ENCODE data around the gene ID1. TPM values are rescaled to one million over a fixed set of nuclear protein-coding genes. Genes with fewer than 3 reads are reported as not detected.
A peak's percentile ranks its signal among the peaks of the same experiment; 100 is the strongest.

The ID1 gene
- total and polyA plus RNA-seq, 2 experiments from 2014 or later: 221 to 479 TPM

- Histone ChIP-seq H3K36me3 (ENCODE audit: insufficient read depth) (peaks cover 52% of the 10 kb centered on the region), H2AFZ (no peak overlapping the region), H3F3A (replicated peaks; ENCODE audit: low read depth) (peaks cover 85% of the 10 kb centered on the region), H3K9me2 (ENCODE audit: insufficient read depth) (no peaks in the 10 kb centered on the region), H4K20me1 (replicated peaks; ENCODE audit: insufficient read depth) (peaks cover 33% of the 10 kb centered on the region), H3K27me3 (ENCODE audit: insufficient read depth) (no peaks in the 10 kb centered on the region), H3K27ac (ENCODE audit: low read depth) (peak overlapping the region; percentile 18), H3K4me3 (no peak overlapping the region), H3K4me2 (no peak overlapping the region), H3K79me2 (replicated peaks; ENCODE audit: insufficient read depth) (no peaks in the 10 kb centered on the region), H3K4me1 (ENCODE audit: insufficient read depth) (peaks cover 47% of the 10 kb centered on the region)
- Mint-ChIP-seq H3K36me3 (ENCODE audit: low read depth) (peaks cover 87% of the 10 kb centered on the region), H3K4me3 (no peak overlapping the region), H3K4me1 (peaks cover 50% of the 10 kb centered on the region), H3K27ac (no peak overlapping the region), H3K9me3 (peaks cover 3% of the 10 kb centered on the region; the same call in 1 of the 3 replicates), H3K27me3 (ENCODE audit: insufficient read depth, low read depth, poor library complexity) (peaks cover 54% of the 10 kb centered on the region)
- ATAC-seq: no peak
- TF ChIP-seq ZNF462 (CRISPR knock-in tag; IDR thresholded peaks at IDR 0.05): no peak
- no peak for TF ChIP-seq STAT1 (IDR thresholded peaks at IDR 0.05; ENCODE audit: unreplicated experiment)
- TF ChIP-seq POLR2AphosphoS5 (IDR thresholded peaks at IDR 0.05; ENCODE audit: low read depth): no peak
- no peak for TF ChIP-seq REST (IDR thresholded peaks at IDR 0.05; ENCODE audit: unreplicated experiment)
- TF ChIP-seq EZH2phosphoT487 (IDR thresholded peaks at IDR 0.05; ENCODE audit: unreplicated experiment): no peak
- TF ChIP-seq ZNF331 (CRISPR knock-in tag; IDR thresholded peaks at IDR 0.05; ENCODE audit: low read depth): no peak
- TF ChIP-seq NANOG (IDR thresholded peaks at IDR 0.05; ENCODE audit: borderline replicate concordance): no peak
- no peak for TF ChIP-seq ZNF114 (CRISPR knock-in tag; IDR thresholded peaks at IDR 0.05)
- TF ChIP-seq ETS1 (IDR thresholded peaks at IDR 0.05): no peak
- no peak for TF ChIP-seq EZH2 (IDR thresholded peaks at IDR 0.05; ENCODE audit: low read depth, unreplicated experiment)
- TF ChIP-seq CREB1 (CRISPR knock-in tag; IDR thresholded peaks at IDR 0.05; ENCODE audit: low read depth): no peak
- TF ChIP-seq JUNB (IDR thresholded peaks at IDR 0.05; ENCODE audit: unreplicated experiment): no peak
- TF ChIP-seq CTCF (conservative IDR thresholded peaks at IDR 0.05; ENCODE audit: low read depth in 2 of 2): no peak
- no peak for DNase-seq (ENCODE audit: low spot score)
Measured at GRCh38 chr20:31564284-31564683, 40.8 kb upstream of the ID1 start.
